ENCODE results near the gene TYMP.
"Not testable (repeated sequence)": the region's sequence is repeated elsewhere in the genome, so short reads cannot be mapped to it uniquely, and the experiment has no call there.

The TYMP gene

GRCh38 chr22:50537765-50538164 is 8.0 kb upstream of the TYMP start:
- DNase-seq: no peak

DNA sequence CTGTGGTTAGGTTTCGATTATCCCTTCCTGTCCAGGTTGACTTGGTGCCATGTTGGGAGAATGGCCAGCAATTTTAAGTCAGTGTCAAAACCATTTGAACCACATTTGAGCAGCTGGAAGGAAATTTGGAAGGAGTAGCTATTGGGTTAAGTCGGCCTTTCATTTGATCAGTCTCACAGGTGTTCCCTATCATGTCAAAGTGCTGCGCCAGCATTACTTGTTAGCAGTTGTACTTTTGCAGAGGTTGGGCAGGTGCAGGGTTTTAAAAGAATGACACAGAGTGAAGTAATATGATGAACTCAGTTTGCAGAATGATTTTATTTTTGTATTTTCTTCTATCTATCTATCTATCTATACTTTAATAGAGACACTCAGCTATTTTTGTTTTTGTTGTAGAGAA is 6.4 kb upstream of the TYMP start:
- no peak for DNase-seq

- no peak for DNase-seq
Measured at GRCh38 chr22:50535113-50535512, 5.3 kb upstream of the TYMP start.

GRCh38 chr22:50533856-50534711 is 4.3 kb upstream of the TYMP start:
- not testable (repeated sequence) for DNase-seq

- DNase-seq: no peak
Measured at GRCh38 chr22:50532824-50533796, 3.3 kb upstream of the TYMP start.

- peak; percentile 66 for DNase-seq
Measured at GRCh38 chr22:50531962-50532674, 2.3 kb upstream of the TYMP start.

DNA sequence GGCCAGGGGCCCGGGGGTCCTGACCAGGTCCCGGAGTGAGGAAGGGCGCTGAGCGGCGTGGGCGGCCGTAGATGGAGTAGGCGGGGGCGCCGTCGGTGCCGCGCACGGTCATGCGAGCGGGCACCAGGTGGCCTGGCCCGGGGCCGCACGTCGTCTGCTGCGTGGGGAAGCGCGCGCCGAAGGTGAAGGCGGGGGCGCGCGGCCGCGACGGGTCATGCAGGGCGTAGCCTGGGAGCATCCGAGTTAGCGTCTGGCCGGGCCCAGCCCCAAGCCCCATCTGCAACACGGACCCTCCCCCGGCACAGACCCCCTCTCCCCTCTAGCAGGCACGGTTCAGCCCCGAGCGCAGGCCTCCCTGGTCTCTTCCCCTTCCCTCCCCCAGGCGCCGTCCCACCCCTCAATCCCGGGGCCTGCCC is 1.7 kb upstream of the TYMP start:
- DNase-seq: peak; percentile 90

DNA sequence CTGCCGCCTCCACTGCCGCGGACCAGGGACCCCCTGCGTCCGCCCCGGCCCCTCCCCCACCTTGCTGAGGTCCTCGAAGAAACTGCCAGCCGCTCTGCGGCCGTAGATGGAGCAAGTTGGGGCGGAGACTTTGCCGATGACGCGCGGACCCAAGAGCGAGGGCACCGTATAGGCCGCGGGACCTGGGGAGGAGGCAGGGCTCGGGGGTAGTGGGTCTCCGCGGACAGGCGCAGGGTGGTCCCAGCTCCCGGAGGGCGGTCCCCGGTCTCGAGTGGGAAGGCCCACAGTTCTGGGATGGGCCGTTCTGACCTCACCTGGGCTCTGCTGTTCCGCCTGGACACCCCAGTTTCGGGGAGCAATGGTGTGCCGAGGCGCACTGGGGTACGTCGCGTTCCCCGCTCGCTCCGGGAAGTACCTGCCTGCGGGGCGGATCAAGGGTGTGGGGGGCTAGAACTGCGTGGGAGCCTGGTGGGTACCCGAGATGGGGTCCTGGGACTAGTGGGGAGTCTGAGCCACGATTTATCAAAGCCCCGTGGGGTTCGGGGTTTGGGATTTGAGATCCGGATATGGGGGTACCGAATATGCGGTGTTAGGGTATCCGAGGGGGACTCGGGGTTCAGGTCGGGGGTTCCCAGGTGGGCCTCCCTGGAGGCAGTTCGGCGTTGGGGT is 1.2 kb upstream of the TYMP start:
- DNase-seq: peak; percentile 93

- no peak for DNase-seq
Measured at GRCh38 chr22:50530580-50530876, 716 bp upstream of the TYMP start.

GRCh38 chr22:50529416-50529896 is 356 bp downstream of the TYMP start:
- DNase-seq: no peak

- DNase-seq: peak; percentile 66
Measured at GRCh38 chr22:50528682-50529415, 963 bp downstream of the TYMP start.

DNA sequence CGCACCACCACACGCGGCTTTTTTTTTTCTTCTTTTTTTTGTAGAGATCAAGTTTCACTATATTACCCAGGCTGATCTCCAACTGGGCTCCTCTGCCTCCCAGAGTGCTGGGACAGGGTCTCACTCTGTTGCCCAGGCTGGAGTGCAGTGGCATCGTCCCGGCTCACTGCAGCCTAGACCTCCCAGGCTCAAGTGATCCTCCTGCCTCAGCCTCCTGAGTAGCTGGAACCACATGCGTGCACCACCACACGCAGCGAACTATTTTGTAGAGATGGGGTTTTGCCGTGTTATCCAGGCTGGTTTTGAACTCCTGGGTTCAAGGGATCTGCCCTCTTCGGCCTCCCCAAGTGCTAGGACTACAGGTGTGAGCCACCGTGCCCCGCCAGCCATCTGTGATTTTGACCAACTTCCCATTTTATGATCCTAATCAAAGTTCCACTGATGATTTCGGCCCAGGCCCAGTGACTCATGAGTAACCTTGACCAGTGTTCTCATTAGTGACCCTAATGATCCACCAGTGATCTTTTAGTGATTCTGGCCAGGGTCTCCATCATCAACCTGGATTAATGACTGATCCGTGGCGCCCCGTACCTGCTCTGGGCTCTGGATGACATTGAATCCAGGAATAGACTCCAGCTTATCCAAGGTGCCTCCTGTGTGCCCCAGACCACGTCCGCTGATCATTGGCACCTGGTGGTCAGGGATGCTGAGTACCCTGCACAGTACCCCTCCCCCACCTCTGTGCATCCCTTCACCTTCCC is 1.7 kb downstream of the TYMP start:
- DNase-seq: no peak

DNA sequence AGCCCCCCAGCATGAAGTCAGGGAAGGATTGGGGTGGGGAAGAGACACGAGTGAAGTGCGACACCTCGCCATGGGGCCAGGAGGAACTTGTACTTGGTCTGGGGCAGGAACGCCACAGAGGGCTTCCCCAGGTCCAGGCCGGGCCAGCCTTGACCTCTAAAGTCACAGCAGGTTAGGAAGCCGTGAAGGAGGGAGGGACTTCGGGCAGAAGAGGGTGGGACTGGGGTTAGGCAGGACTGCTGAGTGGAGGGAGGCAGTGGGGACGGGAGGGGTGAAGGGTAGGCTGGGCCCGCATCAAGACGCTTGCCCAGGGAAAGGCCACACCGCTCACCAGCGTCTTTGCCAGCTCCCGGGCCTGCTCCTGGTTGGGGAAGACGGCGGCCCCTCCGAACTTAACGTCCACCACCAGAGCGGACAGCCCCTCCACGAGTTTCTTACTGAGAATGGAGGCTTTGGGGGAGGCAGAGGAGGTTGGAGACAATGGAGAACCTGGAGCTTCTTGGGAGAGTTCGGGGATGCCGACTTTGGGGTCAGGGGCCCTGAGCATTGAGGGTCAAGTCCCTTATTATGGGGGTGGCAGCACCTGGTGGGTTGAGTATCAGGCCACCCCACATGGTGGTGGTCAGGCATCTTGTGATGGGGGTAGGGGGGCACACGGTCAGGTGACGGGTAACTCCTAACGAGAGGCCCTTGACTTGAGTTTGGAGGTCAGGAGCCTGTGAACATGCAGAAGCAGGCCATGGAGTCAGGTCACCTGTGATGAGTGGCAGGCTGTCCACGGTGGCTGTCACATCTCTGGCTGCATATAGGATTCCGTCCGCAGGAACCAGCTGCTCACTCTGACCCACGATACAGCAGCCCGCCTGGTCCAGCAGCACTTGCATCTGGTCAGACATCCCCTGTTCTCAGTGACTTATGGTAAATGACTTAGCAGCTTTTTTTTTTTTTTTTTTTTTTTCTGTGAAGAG is 2.7 kb downstream of the TYMP start:
- peak; percentile 78 for DNase-seq

DNA sequence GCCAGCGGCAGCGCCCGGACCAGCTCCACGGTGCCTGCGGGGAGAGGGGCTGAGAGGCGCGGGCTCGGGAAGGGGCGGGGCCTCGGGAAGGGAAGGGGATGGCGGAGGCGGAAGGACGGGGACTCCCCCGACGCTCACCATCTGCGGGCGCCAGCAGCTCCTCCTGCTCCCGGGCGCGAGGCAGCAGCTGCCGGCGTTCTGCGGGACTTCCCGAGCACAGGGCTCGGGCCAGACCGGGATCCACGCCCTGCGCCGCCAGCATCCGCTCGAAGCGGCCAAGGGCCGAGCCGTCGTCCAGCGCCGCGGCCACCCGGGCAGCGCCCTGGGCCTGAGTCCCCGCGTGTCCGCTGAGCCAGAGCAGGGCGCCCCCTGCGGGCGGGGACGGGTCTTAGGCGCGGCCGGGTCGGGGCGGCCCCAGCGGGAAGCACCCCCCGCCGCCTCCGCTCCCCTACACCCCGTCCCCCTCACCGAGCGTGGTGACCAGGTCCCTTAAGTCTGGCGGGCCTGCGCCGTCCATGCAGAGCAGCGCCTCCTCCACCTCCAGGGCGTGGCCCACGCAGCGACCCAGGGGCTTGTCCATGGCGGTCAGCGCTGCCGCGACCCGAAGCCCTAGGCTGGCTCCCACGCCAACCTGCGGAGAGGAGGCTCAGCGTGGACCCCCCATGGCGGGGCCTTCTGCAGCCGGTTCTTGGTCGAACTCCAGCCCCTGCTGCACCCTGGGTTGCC is 3.5 kb downstream of the TYMP start:
- peak; percentile 93 for DNase-seq

GRCh38 chr22:50525858-50526107 is 4.0 kb downstream of the TYMP start:
- DNase-seq: no peak

DNA sequence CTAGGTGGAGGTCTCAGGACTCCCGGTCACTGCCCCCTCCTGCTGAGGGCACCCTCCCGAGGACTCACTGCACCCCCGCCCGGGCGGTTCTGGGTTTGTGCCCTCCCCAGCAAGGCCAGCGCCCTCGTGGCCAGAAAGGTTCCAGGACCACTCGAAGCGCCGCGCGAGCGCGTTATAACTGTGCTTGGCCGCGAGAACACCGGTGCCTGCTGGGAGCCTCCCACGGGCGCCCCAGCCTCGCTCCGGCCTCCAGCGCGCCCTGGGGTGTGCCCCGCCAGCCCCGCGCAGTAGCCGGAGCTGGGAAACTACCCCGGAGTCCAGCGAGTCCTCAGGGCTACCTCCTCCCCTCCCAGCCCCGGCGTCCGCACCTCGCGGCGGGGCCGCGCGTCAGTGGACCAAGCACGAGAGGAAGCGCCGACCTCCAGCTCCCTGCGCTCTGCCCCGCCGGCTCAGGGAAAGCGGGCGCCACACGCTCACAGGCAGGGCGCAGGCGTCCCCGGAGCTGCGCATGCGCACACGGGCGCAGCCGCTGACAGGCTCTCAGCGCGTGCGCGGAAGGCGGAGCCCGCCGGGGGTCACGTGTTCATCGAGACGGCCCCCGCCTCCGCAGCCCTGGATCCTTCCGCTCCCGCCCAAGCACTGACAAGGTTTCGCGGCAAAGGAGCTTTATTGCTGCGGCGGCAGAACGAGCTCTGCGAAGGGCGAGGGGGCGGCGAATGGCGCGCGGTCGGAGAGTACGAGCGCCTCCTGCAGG is 4.5 kb downstream of the TYMP start, which contains the start of gene SCO2:
TSS of gene SCO2 (minus strand) at position 495 of the 754 bp plus-strand sequence. CDS start 1,187 bp downstream, outside the sequence.
- DNase-seq: peak; percentile 99

GRCh38 chr22:50524676-50525103 is 5.1 kb downstream of the TYMP start:
- no peak for DNase-seq

Measured in activated effector memory CD4-positive, alpha-beta T cell treated with anti-CD3 and anti-CD28 coated beads, Interleukin-2, amount 50 U/mL, for 16 hours (primary cell).